Sigmoid colon (tissue), 4 donors: ENCODE measurements around the gene ACR.

Experiments
- EP300 ChIP-seq, 4 donors: sonication (generic); formaldehyde crosslinking; IDR thresholded peaks; one replicate each; pipeline ENCODE4 v1.6.1; 2017; ENCODE audit warnings: antibody characterized with exemption in 4 of 4
- POLR2A ChIP-seq, 2 donors: fragments of 450-650 bp; IDR thresholded peaks; one replicate each; pipeline ENCODE4 v1.6.1; 2016; ENCODE audit warnings: antibody characterized with exemption in 2 of 2, mild to moderate bottlenecking in 2 of 2, moderate library complexity in 2 of 2
- POLR2AphosphoS5 ChIP-seq, 4 donors: sonication (generic); formaldehyde crosslinking; IDR thresholded peaks; one replicate each; pipeline ENCODE4 v1.6.1; 2017; ENCODE audit warnings: antibody characterized with exemption in 4 of 4
- TF ChIP-seq, protein P1 (sequence below), 4 experiments: fragments of 450-650 bp in 3 of 4; fragments of 200-600 bp in 1 of 4; IDR thresholded peaks; one replicate each; pipeline ENCODE4 v1.5.1; 2016 to 2019; ENCODE audit warnings: antibody characterized with exemption in 4 of 4, mild to moderate bottlenecking in 3 of 4, moderate library complexity in 2 of 4

DNA sequence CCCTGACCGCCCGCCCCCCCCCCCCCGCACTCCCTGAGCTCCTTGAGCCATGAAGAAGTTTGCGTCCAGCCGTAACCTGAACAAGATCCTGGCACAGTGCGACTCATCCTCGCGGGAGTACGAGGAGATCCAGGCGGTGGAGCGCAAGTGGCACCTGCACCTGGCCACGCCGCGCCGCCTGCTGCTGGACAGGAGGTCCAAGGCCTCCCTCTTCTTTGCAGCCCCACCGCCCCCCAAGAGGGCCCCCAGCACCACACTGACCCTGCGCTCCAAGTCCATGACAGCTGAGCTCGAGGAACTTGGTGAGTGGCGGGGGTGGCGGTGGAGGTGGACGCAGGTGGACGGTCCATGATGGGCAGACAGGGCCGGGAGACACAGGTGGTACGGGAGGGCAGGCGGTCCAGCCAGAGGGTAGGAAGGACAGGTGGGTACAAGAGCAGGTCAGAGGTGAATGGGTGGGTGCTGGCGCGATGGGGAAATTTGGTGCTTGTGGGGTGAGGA is 32.1 kb upstream of the ACR start:
- TF ChIP-seq, protein P1, sequence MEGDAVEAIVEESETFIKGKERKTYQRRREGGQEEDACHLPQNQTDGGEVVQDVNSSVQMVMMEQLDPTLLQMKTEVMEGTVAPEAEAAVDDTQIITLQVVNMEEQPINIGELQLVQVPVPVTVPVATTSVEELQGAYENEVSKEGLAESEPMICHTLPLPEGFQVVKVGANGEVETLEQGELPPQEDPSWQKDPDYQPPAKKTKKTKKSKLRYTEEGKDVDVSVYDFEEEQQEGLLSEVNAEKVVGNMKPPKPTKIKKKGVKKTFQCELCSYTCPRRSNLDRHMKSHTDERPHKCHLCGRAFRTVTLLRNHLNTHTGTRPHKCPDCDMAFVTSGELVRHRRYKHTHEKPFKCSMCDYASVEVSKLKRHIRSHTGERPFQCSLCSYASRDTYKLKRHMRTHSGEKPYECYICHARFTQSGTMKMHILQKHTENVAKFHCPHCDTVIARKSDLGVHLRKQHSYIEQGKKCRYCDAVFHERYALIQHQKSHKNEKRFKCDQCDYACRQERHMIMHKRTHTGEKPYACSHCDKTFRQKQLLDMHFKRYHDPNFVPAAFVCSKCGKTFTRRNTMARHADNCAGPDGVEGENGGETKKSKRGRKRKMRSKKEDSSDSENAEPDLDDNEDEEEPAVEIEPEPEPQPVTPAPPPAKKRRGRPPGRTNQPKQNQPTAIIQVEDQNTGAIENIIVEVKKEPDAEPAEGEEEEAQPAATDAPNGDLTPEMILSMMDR (IDR thresholded peaks at IDR 0.05), result no peak
- TF ChIP-seq POLR2AphosphoS5 (IDR thresholded peaks at IDR 0.05), result no peak
- TF ChIP-seq POLR2A (IDR thresholded peaks at IDR 0.05), result no peak
- no peak for TF ChIP-seq EP300 (IDR thresholded peaks at IDR 0.05)
